Measurements from ENCODE around the gene RAD51B. TPM values are rescaled to one million over a fixed set of nuclear protein-coding genes. Genes with fewer than 3 reads are reported as not detected.
A peak's percentile ranks its signal among the peaks of the same experiment; 100 is the strongest.

The RAD51B gene
- total RNA-seq, 1 experiment from 2014 or later, result 16.7 TPM

DNA sequence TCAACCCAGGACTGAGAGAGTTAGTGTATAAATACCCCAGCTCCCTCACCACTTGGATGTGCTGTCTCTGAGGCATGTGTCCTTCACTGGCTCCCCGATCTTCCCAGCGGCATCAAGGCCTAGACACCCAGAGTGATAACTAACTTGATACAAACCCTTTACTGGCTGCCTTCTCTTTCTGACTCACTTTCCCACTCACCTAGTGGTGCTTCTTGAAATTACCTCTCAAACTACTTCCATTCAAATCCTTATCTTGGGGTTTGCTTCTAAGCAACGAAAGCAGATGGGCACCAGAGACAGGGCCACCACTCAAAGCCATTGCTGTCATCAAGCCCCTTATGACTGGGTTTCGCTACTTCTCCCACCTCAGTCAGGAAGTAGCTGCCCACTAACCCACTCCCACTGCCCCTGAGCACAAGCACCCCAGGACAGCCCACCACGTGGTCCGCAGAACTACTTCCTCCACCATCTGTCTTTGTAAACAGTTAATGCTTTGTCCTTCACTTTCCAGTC lies 956.1 kb downstream of the RAD51B start:
- Mint-ChIP-seq H3K4me1 (peaks cover 8 to 20% of the 10 kb centered on the region in 2 experiments), H3K4me3 (no peak overlapping the region), H3K36me3 (ENCODE audit: insufficient read depth in 1 of 3, low read depth in 3 of 3) (no peaks in the 10 kb centered on the region; a peak in 1 of 7 replicates), H3K27me3 (ENCODE audit: low read depth) (peaks cover 4% of the 10 kb centered on the region), H3K9me3 (no peaks in the 10 kb centered on the region), H3K27ac (no peak overlapping the region)
- Histone ChIP-seq H3K9me3 (ENCODE audit: control insufficient read depth, low read depth, low read length) (no peaks in the 10 kb centered on the region), H3K9ac (ENCODE audit: extremely low read depth, insufficient read length, low read length) (no peak overlapping the region), H3K79me2 (ENCODE audit: insufficient read depth, low read length) (no peaks in the 10 kb centered on the region), H3K4me1 (ENCODE audit: insufficient read depth, low read length) (no peaks in the 10 kb centered on the region), H2AFZ (ENCODE audit: low read length) (no peak overlapping the region), H3K4me2 (ENCODE audit: insufficient read depth, insufficient read length, low read length) (no peak overlapping the region), H4K91ac (ENCODE audit: insufficient read length, low read depth, low read length) (no peak overlapping the region), H4K8ac (replicated peaks; ENCODE audit: insufficient read length, low read depth, low read length) (no peak overlapping the region), H3K27ac (ENCODE audit: insufficient read length, low read depth, low read length) (no peak overlapping the region), H2BK15ac (ENCODE audit: low read depth, low read length) (no peak overlapping the region), H3K4ac (ENCODE audit: low read depth, low read length) (no peak overlapping the region), H3K18ac (ENCODE audit: insufficient read length, low read depth, low read length) (no peak overlapping the region), H3K23me2 (ENCODE audit: insufficient read length, low read depth, low read length, poor library complexity, severe bottlenecking) (no peaks in the 10 kb centered on the region), H2BK12ac (ENCODE audit: insufficient read length, low read depth, low read length) (no peak overlapping the region), H4K5ac (ENCODE audit: insufficient read length, low read depth, low read length) (no peak overlapping the region), H2BK5ac (ENCODE audit: insufficient read length, low read length) (no peak overlapping the region), H2BK120ac (ENCODE audit: low read depth, low read length, poor library complexity, severe bottlenecking) (no peak overlapping the region), H3T11ph (ENCODE audit: low read length) (no peak overlapping the region), H3K23ac (ENCODE audit: insufficient read length, low read depth, low read length) (no peak overlapping the region), H3K56ac (ENCODE audit: insufficient read length, low read depth, low read length) (no peak overlapping the region), H3K79me1 (ENCODE audit: insufficient read depth, low read depth, low read length, poor library complexity, severe bottlenecking) (no peaks in the 10 kb centered on the region), H2BK20ac (ENCODE audit: low read depth, low read length, poor library complexity, severe bottlenecking) (no peak overlapping the region), H3K14ac (ENCODE audit: insufficient read depth, low read length) (no peak overlapping the region), H4K20me1 (ENCODE audit: control insufficient read depth, insufficient read depth, insufficient read length) (no peaks in the 10 kb centered on the region), H3K27me3 (ENCODE audit: insufficient read depth, low read length) (no peaks in the 10 kb centered on the region), H2AK5ac (ENCODE audit: insufficient read length, low read length) (no peak overlapping the region)
- TF ChIP-seq, protein P1, sequence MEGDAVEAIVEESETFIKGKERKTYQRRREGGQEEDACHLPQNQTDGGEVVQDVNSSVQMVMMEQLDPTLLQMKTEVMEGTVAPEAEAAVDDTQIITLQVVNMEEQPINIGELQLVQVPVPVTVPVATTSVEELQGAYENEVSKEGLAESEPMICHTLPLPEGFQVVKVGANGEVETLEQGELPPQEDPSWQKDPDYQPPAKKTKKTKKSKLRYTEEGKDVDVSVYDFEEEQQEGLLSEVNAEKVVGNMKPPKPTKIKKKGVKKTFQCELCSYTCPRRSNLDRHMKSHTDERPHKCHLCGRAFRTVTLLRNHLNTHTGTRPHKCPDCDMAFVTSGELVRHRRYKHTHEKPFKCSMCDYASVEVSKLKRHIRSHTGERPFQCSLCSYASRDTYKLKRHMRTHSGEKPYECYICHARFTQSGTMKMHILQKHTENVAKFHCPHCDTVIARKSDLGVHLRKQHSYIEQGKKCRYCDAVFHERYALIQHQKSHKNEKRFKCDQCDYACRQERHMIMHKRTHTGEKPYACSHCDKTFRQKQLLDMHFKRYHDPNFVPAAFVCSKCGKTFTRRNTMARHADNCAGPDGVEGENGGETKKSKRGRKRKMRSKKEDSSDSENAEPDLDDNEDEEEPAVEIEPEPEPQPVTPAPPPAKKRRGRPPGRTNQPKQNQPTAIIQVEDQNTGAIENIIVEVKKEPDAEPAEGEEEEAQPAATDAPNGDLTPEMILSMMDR (conservative IDR thresholded peaks at IDR 0.05), result peak; percentile 61
- DNase-seq, result no peak
- whole genome bisulfite sequencing (ENCODE audit: extremely low coverage, insufficient read length, low lambda C conversion rate), result no CpG with 5 or more reads among the region's 6 CpGs
